Vagina (tissue), 2 donors: ENCODE data around the gene ARL2.

ENCODE experiments used
- POLR2A ChIP-seq, 2 donors: fragments of 450-650 bp; IDR thresholded peaks; one replicate each; pipeline ENCODE4 v1.6.1; 2017; ENCODE audit warnings: antibody characterized with exemption in 2 of 2, mild to moderate bottlenecking in 2 of 2, moderate library complexity in 2 of 2
- TF ChIP-seq, protein P1 (sequence below), 3 experiments: fragments of 450-650 bp in 2 of 3; fragments of 200-600 bp in 1 of 3; sonication (generic) in 1 of 3; IDR thresholded peaks; one replicate each; pipeline ENCODE4 v1.5.1; 2017 to 2019; ENCODE audit warnings: antibody characterized with exemption in 3 of 3, mild to moderate bottlenecking in 2 of 3, moderate library complexity in 2 of 3

DNA sequence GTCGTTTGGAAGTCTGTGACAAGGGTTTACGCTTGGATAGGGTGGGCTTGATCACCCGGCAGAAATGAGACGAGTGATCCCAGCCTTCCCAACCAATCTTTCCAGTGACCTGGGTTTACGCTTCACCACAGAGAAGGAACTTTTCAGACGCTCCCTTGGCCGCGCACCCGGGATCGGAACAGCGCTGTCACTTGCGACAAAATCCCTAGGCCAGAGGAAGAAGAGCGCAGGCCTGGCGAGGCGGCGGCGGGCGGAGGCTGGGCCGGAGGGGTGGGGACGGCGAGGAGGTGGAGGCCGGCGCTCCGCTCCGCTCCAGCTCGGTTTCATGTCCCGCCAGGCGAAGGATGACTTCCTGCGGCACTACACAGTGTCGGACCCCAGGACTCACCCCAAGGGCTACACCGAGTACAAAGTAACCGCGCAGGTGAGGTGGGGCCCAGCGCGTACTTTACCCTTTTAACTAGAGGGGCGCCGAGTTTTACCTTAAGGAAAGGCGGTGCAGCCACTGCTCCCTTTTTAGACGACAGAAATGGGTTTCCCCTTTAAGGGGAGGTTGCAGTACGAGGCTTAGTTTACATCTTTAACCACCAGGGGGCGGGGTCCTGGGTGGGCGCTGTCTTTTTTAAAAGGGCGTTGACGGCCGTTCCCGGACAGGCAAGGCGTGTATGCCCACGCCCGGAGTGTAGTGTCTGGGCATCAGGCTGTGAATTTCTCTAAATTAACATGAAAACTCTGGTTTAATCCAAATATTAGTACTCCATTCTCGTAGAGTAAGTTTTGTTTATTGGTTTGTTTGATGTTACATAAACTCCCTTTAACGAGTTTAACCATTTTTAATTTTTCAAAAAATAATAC is 13.5 kb downstream of the ARL2 start, which contains the start of gene SNX15:
- TF ChIP-seq, protein P1, sequence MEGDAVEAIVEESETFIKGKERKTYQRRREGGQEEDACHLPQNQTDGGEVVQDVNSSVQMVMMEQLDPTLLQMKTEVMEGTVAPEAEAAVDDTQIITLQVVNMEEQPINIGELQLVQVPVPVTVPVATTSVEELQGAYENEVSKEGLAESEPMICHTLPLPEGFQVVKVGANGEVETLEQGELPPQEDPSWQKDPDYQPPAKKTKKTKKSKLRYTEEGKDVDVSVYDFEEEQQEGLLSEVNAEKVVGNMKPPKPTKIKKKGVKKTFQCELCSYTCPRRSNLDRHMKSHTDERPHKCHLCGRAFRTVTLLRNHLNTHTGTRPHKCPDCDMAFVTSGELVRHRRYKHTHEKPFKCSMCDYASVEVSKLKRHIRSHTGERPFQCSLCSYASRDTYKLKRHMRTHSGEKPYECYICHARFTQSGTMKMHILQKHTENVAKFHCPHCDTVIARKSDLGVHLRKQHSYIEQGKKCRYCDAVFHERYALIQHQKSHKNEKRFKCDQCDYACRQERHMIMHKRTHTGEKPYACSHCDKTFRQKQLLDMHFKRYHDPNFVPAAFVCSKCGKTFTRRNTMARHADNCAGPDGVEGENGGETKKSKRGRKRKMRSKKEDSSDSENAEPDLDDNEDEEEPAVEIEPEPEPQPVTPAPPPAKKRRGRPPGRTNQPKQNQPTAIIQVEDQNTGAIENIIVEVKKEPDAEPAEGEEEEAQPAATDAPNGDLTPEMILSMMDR (IDR thresholded peaks at IDR 0.05): peak in 2 of 3 experiments; percentile 37 to 63
- peak in 1 of 2 donors; percentile 45 for TF ChIP-seq POLR2A (IDR thresholded peaks at IDR 0.05)
